ENCODE measurements around the gene ZC3H18.
A peak's percentile ranks its signal among the peaks of the same experiment; 100 is the strongest.

The ZC3H18 gene

DNA sequence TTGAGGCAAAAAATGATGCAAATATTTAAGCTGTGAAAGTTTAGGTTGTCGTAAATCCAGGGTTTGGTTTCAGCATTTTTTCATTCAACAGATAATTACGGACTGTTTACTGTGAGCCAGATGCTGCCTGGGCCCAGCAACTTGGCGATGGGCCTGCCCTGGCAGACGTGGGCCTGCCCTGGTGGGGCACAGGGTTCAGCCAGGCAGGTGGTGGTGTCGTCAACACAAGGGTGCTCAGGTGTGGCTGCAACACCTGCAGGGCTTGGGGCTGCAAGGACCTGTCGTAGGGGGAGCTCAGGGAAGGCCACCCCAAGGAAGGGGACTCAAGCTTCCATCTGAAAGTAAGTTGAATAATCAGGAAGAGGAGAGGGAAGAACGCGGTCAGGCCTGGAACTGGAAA lies 15.1 kb downstream of the ZC3H18 start:
- peaks cover 44% of the 10 kb centered on the region for H3K36me3 Mint-ChIP-seq (ENCODE audit: low read depth)
- H3K27ac Mint-ChIP-seq, result peak overlapping the region; percentile 8
- H3K9me3 Mint-ChIP-seq, result no peaks in the 10 kb centered on the region
- H3K4me1 Mint-ChIP-seq, result no peaks in the 10 kb centered on the region
- no peak overlapping the region for H3K4me3 Mint-ChIP-seq
- H3K27me3 Mint-ChIP-seq (ENCODE audit: low read depth, poor library complexity), result no peaks in the 10 kb centered on the region
- no peak for DNase-seq
- TF ChIP-seq, protein P1, sequence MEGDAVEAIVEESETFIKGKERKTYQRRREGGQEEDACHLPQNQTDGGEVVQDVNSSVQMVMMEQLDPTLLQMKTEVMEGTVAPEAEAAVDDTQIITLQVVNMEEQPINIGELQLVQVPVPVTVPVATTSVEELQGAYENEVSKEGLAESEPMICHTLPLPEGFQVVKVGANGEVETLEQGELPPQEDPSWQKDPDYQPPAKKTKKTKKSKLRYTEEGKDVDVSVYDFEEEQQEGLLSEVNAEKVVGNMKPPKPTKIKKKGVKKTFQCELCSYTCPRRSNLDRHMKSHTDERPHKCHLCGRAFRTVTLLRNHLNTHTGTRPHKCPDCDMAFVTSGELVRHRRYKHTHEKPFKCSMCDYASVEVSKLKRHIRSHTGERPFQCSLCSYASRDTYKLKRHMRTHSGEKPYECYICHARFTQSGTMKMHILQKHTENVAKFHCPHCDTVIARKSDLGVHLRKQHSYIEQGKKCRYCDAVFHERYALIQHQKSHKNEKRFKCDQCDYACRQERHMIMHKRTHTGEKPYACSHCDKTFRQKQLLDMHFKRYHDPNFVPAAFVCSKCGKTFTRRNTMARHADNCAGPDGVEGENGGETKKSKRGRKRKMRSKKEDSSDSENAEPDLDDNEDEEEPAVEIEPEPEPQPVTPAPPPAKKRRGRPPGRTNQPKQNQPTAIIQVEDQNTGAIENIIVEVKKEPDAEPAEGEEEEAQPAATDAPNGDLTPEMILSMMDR (IDR thresholded peaks at IDR 0.05), result no peak

DNA sequence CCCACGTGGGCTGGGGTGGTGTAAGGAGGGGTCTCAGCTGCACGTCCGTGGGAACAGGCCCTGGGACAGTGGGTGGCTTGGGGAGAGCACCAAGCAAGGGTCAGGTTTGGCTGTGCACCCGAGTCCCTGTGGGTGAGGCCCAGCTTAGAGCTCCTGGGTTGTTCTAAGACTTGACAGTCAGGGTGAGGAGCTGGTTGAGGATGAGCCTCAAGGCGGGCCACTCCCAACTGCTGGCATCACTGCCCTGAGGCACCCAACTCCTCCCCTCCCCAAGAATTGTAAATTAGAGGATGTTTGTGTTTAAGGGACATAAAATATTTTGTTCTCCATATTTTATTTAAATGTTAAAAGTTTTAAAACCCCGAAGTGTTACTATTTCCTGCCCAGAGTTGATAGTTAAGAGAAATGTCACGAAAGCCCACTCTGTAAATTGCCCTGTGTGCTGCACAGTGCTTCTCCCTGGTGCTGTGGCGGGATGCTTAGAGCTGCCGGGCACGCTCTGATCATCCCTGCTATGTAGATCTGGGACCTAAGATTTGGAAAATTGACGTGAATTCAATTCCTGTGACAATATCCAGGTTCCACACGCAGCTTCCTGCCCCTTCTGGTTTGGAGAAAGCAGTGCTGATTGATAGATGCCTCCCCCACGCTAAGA lies 15.9 kb downstream of the ZC3H18 start:
- H3K9me3 Mint-ChIP-seq, result no peaks in the 10 kb centered on the region
- no peak for DNase-seq
- TF ChIP-seq, protein P1 (IDR thresholded peaks at IDR 0.05), result no peak
- H3K4me3 Mint-ChIP-seq, result no peak overlapping the region
- H3K4me1 Mint-ChIP-seq, result no peaks in the 10 kb centered on the region
- H3K27me3 Mint-ChIP-seq (ENCODE audit: low read depth, poor library complexity), result no peaks in the 10 kb centered on the region
- peak overlapping the region; percentile 81 for H3K27ac Mint-ChIP-seq
- peaks cover 44% of the 10 kb centered on the region for H3K36me3 Mint-ChIP-seq (ENCODE audit: low read depth)

DNA sequence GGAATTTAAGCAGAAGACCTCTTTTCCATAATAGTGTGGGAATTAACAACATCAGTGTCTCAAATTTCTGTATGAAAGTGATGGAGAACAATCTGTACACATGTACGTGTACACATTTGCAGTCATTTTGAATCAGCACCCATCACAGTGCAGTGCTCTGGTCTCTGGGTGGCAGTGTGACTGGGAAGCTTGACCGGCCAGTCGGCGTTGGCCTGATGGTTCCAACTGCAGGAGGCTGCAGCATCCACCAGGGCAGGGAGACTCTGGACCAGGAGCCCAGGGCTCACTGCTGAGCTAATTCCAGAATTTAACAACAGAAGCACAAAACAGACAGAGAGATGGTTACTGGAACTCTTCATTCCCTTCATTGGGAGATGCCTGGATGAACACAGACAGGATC lies 17.9 kb downstream of the ZC3H18 start:
- no peak for DNase-seq
- Mint-ChIP-seq H3K9me3 (no peaks in the 10 kb centered on the region), H3K36me3 (ENCODE audit: low read depth) (peaks cover 53% of the 10 kb centered on the region), H3K27me3 (ENCODE audit: low read depth, poor library complexity) (no peaks in the 10 kb centered on the region), H3K4me3 (no peak overlapping the region), H3K27ac (peak overlapping the region; percentile 9), H3K4me1 (peaks cover 4% of the 10 kb centered on the region)
- TF ChIP-seq, protein P1 (IDR thresholded peaks at IDR 0.05), result no peak

DNA sequence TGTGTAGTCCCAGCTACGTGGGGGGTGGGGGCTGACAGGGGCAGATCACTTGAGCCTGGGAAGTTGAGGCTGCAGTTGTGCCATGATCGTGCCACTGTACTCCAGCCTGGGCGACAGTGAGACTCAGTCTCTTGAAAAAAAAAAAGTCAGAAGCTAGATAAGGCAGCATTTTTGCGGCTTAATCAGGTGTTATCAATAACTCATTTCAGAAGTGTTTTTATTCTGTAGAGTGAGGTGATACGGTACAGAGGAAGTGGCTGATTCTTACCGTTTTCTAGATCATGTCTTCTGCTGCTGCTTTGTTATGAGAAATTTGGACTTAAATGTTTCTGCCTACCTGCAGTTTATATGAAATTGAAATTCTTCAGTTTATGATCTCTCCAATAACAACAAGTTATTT lies 18.6 kb downstream of the ZC3H18 start:
- Mint-ChIP-seq H3K27me3 (ENCODE audit: low read depth, poor library complexity) (no peaks in the 10 kb centered on the region), H3K9me3 (no peaks in the 10 kb centered on the region), H3K4me3 (no peak overlapping the region), H3K4me1 (peaks cover 10% of the 10 kb centered on the region), H3K36me3 (ENCODE audit: low read depth) (peaks cover 59% of the 10 kb centered on the region), H3K27ac (no peak overlapping the region)
- TF ChIP-seq, protein P1 (IDR thresholded peaks at IDR 0.05), result no peak
- DNase-seq, result no peak

DNA sequence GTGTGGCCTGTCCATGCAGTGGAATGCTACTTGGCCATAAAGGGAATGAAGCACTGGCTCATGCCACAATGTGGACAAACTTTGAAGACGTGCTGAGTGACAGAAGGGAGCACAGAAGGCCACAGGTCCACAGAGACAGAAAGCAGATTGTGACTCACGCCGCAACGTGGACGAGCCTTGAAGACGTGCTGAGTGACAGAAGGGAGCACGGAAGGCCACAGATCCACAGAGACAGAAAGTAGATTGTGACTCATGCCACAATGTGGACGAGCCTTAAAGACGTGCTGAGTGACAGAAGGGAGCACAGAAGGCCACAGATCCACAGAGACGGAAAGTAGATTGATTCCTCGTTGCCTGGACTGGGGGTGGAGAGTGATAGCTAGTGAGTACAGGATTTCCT lies 19.2 kb downstream of the ZC3H18 start:
- Mint-ChIP-seq H3K4me1 (peaks cover 17% of the 10 kb centered on the region), H3K4me3 (no peak overlapping the region), H3K9me3 (no peaks in the 10 kb centered on the region), H3K27ac (peak overlapping the region; percentile 95), H3K36me3 (ENCODE audit: low read depth) (peaks cover 61% of the 10 kb centered on the region), H3K27me3 (ENCODE audit: low read depth, poor library complexity) (no peaks in the 10 kb centered on the region)
- TF ChIP-seq, protein P1 (IDR thresholded peaks at IDR 0.05), result no peak
- DNase-seq, result no peak

DNA sequence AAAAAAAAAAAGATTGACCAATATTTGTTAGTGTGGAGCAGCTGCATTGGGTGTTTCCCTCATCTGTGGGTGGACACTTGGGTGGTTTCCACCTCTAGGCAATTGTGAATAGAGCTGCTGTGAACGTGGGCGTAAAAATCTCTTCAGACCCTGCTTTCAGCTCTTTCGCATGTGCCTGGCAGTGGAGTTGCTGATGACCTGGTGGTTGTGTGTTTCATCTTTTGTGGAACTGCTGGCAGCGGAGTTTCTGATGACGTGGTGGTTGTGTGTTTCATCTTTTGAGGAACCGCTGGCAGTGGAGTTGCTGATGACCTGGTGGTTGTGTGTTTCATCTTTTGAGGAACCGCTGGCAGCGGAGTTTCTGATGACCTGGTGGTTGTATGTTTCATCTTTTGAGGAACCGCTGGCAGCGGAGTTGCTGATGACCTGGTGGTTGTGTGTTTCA lies 21.4 kb downstream of the ZC3H18 start:
- DNase-seq, result no peak
- peaks cover 18% of the 10 kb centered on the region for H3K4me1 Mint-ChIP-seq
- no peak overlapping the region for H3K4me3 Mint-ChIP-seq
- H3K9me3 Mint-ChIP-seq, result no peaks in the 10 kb centered on the region
- peaks cover 74% of the 10 kb centered on the region for H3K36me3 Mint-ChIP-seq (ENCODE audit: low read depth)
- H3K27ac Mint-ChIP-seq, result no peak overlapping the region
- TF ChIP-seq, protein P1 (IDR thresholded peaks at IDR 0.05), result no peak
- no peaks in the 10 kb centered on the region for H3K27me3 Mint-ChIP-seq (ENCODE audit: low read depth, poor library complexity)

Measured in nephron progenitor cell (in vitro differentiated cells).